HG03108 (cell line): ENCODE measurements around the gene ARHGEF9.
"Not testable (repeated sequence)": the region's sequence is repeated elsewhere in the genome, so short reads cannot be mapped to it uniquely, and the experiment has no call there.

Experiments used
- ATAC-seq: cut with Tn5 transposase; IDR thresholded peaks from one replicate; pipeline ENCODE4 v1.9.1; 2021; ENCODE audit warnings: moderate library complexity; ENCODE audit not compliant: unreplicated experiment

The ARHGEF9 gene

GRCh38 chrX:63784902-63785707, at the start of gene ARHGEF9:
ARHGEF9 (minus strand) TSS chrX:63785214; CDS start chrX:63785145, 69 bp downstream.
- no peak for ATAC-seq

GRCh38 chrX:63825446-63825845, 40.4 kb upstream of the ARHGEF9 start:
- ATAC-seq, result not testable (repeated sequence)

DNA sequence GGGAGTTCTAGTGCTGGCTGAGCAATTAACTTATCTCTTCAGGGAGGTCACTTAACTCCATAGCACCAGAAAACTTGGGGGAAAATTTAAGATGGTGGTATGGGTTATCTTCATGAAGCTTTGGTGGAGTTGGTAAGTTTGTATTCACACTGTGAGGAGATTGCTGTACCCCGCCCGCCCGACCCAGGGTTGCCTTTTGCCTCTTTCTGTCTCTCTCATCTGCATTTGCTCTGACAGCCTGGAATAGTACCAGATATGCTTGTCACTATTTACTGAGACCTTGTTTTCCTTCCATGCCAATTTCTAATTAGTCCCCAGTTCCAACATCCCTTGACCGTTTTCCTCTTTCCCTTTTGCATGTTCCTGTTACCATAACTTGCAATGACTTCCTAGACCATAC, 33.1 kb upstream of the ARHGEF9 start:
- ATAC-seq, result no peak

DNA sequence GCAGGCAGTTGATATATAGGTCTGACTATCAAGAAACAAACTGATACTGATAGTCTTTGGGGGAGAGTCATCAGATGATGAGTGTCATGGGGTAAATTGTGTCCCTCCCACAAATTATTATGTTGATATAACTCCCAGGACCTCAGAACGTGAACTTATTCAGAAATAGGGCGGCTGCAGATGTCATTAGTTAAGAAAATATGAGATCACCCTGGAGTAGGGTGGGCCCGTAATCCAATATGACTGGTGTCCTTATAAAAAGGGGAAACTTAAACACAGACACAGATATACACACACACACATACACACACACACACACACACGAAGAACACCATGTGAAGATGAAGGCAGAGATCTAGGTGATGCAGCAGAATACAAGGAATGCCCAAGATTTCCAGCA, 32.7 kb upstream of the ARHGEF9 start:
- no peak for ATAC-seq

- no peak for ATAC-seq
Measured at GRCh38 chrX:63812823-63813222, 27.8 kb upstream of the ARHGEF9 start.

DNA sequence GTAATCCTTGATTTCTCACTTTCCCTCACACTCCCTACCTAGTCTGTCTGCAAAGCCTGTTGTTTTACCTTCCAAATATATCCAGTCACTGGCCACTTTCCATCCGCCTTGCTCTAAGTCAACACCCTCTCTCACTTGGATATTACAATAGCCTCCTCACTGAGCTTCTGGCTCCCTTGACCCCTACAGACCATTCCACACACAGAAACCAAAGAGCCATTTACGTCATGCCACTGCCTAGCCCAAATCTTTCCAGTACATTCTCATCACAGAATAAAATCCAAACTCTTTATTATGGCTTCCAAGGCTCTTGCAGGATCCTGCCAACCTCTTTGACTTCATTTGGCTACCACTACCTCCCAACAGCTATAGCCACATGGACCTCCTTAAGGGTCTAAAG, 25.7 kb upstream of the ARHGEF9 start:
- ATAC-seq, result no peak

DNA sequence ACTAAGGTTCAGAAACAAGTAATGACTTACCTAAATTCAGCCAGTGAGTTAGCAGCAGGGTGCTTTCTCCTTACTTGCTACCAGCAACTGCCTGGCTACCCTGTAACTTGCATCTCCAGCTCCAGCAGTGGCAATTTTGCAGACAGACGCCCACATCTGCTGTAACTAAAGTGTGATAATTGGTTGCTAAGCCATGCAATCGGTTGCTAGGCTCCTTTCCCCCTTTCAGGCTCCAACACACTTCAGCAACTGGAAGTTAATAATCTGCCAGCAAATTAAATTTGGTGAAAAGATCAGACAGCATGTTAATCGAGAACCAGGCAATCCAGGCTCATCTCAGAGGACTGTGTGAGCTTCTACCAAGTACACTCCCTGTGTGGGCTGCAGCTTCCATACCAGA, 24.2 kb upstream of the ARHGEF9 start:
- ATAC-seq, result no peak

DNA sequence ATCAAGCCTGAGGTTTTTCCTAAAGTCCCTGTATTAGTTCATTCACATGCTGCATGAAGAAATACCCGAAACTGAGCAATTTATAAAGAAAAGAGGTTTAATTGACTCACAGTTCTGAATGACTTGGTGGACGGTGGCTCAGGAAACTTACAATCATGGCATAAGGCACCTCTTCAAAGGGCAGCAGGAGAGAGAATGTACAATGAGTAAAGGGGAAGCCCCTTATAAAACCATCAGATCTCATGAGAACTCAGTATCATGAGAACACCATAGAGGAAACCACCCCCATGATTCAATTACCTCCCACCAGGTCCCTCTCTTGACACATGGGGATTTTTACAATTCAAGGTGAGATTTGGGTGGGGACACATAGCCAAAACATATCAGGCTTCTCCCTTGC, 10.4 kb upstream of the ARHGEF9 start:
- not testable (repeated sequence) for ATAC-seq

DNA sequence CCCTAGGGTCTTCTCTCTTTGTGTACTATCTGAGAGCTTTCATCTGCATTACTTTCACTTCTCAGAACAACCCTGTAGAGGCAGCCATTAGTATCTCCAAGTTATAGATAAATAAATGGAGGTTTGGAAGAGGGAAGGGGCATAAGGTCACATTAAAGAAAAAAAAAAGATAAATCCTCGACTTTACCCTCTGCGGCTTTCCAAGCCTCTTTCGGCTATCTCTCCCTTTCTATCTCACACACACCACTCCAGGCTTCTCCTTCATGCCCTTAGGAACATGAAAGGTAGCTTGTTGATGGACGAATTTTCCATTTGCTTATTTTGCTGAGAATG, 660 bp upstream of the ARHGEF9 start:
- ATAC-seq, result no peak

GRCh38 chrX:63784346-63784901, 590 bp downstream of the ARHGEF9 start:
- ATAC-seq, result no peak

- no peak for ATAC-seq
Measured at GRCh38 chrX:63782515-63782914, 2.5 kb downstream of the ARHGEF9 start.

DNA sequence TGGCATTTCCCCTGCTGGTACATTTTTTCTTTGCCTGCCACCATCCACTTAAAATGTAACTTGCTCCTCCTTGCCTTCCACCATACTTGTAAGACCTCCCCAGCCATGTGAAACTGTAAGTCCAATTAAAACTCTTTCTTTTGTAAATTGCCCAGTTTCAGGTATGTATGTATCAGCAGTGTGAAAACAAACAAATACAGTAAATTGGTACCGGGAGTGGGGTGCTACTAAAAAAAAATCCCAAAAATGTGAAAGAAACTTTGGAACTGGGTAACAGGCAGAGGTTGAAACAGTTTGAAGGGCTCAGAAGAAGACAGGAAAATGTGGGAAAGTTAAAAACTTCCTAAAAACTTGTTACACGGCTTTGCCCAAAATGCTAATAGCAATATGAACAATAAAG, 16.3 kb downstream of the ARHGEF9 start:
- no peak for ATAC-seq

DNA sequence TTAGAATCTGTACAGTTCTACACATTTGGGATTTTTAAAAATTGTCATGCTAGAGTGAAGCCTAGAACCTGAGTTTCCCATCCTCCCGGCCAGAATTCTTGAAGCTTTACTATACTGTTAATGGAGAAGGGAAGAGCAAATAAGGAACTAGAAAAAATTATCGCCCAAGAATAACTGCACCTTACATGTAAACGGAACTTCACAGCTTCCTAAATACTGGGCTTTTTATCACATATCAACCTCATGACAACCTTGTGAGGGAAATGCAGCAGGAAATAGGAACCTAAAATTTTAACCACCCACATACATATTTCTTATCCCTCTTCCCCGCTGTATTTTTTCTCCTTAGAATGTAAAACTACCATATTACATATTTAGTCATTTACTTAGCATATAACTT, 19.3 kb downstream of the ARHGEF9 start:
- ATAC-seq, result no peak

- no peak for ATAC-seq
Measured at GRCh38 chrX:63764946-63765345, 20.1 kb downstream of the ARHGEF9 start.

DNA sequence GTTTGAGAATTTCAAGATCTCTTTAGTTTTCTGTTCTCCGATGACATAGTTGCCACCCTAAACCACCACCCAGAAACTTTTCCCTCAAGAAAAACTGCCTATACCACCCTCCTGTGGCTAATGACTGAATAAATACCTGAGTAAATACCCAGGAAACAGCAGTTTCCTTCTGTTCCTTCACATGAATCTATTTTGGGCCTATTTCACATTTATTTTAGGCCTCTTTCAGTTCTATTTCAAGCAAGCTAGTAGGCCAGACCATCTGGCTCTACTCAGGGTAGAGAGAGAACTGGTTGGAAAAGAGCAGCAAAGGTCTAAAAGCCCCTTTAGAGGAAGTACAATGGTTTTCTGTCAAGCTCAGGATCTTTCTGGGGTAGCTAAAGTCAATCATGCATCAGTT, 23.4 kb downstream of the ARHGEF9 start:
- ATAC-seq, result peak; percentile 73

- no peak for ATAC-seq
Measured at GRCh38 chrX:63758011-63758410, 27.0 kb downstream of the ARHGEF9 start.

- ATAC-seq, result no peak
Measured at GRCh38 chrX:63755892-63756291, 29.1 kb downstream of the ARHGEF9 start.

DNA sequence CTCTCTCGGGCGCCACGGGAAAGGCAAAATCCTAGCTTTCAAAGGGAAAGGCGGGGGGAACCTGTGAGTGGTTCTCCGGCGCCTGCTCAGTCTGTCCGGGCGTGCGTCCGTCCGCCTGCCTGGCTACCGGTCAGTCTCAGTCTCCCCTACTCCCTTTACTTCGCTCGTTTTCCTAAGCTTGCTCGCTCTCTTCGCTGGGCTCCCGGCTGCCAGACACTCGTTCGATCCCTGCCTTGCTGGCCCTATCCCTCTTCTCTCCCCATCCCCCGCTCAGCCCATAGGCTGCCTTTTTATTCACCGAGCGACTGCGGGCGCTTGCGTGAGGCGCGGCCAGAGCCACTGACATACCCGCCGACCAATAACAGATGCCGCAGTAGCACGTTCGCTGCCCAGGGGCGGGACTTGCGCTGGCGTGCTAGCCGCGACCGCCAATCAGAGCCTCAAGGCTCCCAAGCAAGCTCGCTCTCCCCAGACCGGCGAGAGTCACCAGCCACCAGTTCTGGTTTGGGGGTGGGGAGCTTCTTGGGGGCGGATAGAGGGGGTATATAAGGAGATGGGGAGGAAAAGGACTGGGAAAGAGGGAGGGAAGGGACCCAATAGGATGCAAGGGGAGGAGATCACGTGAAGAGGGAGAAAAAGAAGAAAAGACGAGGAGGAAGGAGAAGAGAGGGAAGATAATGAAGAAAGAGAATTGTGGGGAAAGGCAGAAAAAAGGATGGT, 30.0 kb downstream of the ARHGEF9 start:
- ATAC-seq, result peak; percentile 98

GRCh38 chrX:63754136-63754859, 30.7 kb downstream of the ARHGEF9 start:
- ATAC-seq, result peak; percentile 19

DNA sequence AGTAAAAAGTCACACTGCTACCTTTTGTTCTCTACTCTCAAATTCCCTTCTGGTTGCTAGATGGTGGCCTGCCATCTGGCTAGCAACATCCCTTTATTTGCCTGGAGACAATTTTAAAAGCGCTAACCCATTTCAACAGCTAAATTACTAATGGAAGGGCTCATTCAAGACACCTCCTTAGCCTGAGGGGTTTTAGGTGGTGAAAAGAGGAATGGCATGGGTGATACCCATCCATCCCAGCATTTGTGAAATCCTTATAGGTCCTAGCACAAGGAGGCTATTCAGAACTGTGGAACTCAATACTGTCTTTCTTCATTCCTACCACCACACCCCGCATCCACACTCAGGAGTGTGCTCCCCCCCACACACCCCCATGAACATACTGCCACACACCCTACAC, 33.5 kb downstream of the ARHGEF9 start:
- no peak for ATAC-seq

- ATAC-seq, result no peak
Measured at GRCh38 chrX:63750811-63751210, 34.2 kb downstream of the ARHGEF9 start.

- ATAC-seq, result no peak
Measured at GRCh38 chrX:63747331-63747730, 37.7 kb downstream of the ARHGEF9 start.
